Dedifferentiated amniotic fluid mesenchymal stem cell (primary cell): Measurements from ENCODE around the gene FAM120A.
A peak's percentile ranks its signal among the peaks of the same experiment; 100 is the strongest.
"Not testable (repeated sequence)": the region's sequence is repeated elsewhere in the genome, so short reads cannot be mapped to it uniquely, and the experiment has no call there.

Source experiments
- DNase-seq: peaks from one replicate; pipeline ENCODE4 v3.0.0-alpha.2; 2016; ENCODE audit errors: extremely low spot score

The FAM120A gene, protein sequence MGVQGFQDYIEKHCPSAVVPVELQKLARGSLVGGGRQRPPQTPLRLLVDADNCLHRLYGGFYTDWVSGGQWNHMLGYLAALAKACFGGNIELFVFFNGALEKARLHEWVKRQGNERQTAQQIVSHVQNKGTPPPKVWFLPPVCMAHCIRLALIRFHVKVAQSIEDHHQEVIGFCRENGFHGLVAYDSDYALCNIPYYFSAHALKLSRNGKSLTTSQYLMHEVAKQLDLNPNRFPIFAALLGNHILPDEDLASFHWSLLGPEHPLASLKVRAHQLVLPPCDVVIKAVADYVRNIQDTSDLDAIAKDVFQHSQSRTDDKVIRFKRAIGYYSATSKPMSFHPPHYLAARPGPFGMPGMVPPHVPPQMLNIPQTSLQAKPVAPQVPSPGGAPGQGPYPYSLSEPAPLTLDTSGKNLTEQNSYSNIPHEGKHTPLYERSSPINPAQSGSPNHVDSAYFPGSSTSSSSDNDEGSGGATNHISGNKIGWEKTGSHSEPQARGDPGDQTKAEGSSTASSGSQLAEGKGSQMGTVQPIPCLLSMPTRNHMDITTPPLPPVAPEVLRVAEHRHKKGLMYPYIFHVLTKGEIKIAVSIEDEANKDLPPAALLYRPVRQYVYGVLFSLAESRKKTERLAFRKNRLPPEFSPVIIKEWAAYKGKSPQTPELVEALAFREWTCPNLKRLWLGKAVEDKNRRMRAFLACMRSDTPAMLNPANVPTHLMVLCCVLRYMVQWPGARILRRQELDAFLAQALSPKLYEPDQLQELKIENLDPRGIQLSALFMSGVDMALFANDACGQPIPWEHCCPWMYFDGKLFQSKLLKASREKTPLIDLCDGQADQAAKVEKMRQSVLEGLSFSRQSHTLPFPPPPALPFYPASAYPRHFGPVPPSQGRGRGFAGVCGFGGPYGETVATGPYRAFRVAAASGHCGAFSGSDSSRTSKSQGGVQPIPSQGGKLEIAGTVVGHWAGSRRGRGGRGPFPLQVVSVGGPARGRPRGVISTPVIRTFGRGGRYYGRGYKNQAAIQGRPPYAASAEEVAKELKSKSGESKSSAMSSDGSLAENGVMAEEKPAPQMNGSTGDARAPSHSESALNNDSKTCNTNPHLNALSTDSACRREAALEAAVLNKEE

GRCh38 chr9:93450945-93451815 is at the start of gene FAM120A:
FAM120A (plus strand) TSS chr9:93451685; CDS start chr9:93451916, 231 bp downstream.
- DNase-seq, result peak; percentile 71

GRCh38 chr9:93406371-93406770 is 45.1 kb upstream of the FAM120A start:
- no peak for DNase-seq

GRCh38 chr9:93413530-93413929 is 38.0 kb upstream of the FAM120A start:
- DNase-seq, result no peak

- no peak for DNase-seq
Observed at GRCh38 chr9:93415176-93415690, 36.3 kb upstream of the FAM120A start.

GRCh38 chr9:93416530-93417235 is 34.8 kb upstream of the FAM120A start:
- no peak for DNase-seq

DNA sequence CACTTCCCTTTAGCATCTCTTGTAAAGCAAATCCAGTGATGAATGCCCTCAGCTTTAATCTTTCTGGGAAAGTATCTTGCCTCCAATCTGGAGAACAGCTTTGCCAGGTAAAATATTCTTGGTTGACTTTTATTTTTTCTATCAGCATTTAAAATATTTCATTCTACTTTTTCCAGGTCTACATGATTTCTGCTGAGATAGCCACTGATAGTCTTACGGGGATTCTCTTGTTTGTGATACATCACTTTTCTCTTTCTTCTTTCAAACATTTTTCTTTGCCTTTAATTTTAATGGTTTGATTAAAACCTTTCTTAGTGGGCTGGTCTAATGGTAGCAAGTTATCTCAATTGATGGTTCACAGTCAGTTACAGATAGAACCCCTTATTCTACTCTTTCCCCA is 33.9 kb upstream of the FAM120A start:
- no peak for DNase-seq

- DNase-seq, result no peak
Observed at GRCh38 chr9:93419023-93419422, 32.5 kb upstream of the FAM120A start.

DNA sequence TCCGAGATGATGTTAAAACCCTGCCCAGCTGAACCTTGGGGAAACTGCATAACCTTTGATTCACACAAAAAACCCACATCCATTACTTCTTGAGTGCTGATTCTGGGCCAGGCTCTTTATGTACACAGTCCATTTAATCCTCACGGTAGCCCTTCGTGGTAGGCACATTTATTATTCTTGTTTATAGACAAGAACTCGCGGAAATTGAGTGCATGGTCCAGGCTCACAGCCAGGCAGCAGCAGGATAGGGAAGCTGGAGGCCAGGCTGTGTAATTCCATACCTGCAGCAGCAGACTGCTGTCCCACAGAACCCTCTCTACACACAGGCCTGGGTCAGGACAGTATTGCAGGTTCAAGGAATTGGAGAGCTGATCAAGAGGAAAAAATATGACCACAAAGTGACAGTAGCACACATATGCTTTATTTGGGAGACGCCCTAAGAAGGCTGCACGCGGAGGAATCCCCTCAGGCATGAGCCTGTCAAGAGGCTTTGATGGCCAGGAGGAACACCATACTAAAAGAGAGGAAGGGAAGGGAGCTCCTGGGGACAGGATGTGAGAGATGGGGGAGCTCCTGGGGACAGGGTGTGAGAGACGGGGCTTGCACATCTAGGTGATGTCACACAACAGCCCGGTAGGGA is 28.4 kb upstream of the FAM120A start:
- no peak for DNase-seq

DNA sequence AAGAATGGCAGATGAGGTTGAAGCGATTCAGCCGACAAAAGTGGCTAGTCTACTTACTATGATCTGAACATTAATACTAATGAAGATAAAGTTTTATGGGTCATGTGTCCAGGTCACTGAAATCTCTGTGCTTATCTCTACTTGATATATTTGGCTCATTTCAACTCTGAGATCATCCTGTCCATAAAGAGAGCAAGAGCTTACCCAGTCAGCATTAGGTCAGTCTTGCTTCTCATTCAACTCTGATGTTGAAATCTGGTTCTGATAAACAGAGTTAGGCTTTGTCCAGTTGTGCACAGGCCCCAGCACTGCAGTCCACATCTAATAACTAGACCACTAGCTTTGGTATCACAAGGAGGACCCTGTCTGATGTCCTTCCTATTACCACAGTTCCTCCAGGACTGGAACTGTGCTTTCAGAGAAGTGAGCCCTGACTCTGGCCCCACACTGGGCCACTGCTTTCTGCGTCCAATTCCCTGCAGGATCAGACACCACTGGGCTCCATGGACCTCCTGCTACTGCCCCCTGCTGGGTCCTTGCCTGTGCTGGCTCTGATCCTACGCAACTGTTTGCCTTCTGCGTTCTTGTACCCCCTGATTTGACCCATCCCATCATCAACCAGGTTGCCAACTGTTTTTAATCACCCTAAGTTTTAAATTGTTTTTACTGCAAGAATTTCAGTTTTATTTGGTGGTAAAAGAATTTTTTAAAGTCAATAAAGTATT is 23.7 kb upstream of the FAM120A start:
- no peak for DNase-seq

DNA sequence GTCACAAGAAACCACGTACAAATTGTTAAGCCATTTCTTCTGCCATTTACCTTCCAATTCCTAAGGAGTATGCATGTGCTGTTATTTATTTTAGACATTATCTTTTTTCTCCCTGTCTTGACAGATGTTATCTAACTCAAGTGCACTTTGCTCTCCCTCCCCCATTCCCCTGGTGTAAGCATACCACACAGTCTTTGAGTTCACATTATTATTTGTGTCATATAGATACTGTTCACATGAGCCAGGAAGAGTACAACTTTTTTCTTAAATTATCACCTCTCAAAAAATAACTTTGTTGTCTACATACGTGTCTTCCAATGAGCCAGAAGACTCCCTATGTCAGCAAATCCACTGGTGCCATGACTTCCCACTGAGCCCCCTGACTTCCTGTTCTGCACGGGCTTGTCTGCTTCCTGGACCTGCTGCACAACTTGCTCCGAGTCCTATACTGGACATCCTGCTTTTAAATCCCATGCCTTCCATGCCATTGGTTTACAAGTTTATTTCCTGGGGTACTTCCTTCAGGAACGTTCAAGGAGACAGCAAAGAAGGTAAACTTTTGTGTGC is 19.9 kb upstream of the FAM120A start:
- no peak for DNase-seq

DNA sequence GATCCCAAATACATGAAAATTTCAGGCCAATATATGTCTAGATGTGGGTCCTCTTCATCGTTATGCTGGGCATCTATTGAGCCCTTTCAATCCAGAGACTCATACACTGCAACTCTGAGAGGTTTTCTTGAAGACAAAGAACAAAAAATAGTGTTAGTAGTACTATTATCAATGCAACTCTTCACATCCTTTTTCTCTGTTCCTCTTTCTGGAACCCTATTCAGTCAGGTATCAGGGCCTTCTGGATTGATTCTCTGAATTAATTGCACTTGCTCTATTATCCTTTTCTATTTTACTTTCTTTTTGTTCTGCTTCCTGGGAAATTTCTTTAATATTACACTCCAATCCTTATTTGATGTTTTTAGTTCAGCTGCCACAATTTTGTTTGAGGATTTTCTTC is 18.5 kb upstream of the FAM120A start:
- DNase-seq, result no peak

DNA sequence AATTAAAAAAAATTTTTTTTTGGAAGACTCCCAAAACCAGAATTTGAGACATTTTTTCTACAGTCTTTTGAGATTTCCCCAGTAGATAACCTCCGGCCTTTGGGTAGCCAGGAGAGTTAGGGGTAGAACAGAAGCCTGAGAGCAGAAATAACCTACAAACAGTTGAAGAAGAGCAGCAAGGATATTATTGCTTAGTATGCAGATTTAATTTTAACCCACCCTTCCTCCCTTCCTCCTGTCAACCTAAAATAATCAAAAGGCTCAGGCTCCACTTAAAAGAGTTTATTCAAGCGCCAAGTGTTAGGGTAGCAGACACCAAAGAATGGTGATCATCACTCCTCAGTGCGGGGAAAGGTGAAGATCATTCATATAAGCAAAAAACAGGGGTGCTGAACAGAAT is 17.4 kb upstream of the FAM120A start:
- no peak for DNase-seq

GRCh38 chr9:93435386-93435785 is 16.1 kb upstream of the FAM120A start:
- no peak for DNase-seq

DNA sequence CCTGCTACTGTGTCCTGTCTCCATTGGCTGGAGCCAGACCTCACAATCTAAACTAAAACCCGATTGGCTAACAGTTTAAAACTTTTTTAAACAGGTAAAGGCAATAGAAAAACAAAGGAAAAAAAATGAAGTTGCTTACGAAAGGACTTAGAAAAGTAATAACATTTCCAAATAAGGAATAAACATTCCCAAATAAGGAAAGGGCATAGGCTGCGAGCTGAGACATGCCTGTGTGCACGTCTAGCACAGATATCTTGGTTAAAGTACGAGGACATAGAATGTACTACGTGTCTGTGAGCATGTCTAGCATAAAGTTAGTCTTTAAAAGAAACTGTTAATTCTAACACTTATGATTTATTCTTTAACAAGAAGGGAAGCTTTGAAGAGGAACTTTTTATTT is 15.3 kb upstream of the FAM120A start:
- DNase-seq, result no peak

DNA sequence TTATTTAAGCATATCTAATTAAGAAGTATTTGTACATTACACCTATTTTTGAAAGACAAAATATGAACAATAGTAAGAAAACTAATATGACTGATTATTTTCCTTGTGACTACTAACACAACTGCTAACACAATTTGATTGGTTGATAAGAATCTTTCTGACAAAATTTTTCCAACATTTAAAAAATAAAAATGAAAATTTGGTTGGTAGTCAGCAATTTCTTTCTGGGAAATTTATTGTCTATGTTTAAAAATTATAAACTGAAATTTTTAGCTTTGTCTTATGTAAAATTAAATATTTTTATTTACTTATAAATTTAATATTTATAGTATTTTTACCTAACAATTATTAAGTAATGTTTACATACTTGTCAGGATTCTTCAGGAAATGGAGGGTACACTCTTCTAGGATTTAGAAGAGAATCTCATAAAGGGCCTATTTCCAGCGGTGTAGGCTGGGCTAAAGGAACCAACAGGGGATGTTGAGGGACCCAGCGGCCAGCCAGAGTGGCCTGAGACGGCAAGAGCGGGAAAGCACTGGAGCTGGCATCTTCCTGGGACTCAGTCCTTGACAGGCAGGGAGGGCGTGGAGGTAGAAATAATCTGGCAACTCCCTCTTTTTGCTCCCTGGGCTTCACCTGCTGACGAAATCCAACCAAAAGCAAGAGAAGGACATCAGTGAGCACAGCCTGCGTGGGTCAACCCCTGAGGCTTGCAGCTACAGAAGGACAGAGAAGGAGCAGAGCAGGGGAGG is 14.7 kb upstream of the FAM120A start:
- no peak for DNase-seq

DNA sequence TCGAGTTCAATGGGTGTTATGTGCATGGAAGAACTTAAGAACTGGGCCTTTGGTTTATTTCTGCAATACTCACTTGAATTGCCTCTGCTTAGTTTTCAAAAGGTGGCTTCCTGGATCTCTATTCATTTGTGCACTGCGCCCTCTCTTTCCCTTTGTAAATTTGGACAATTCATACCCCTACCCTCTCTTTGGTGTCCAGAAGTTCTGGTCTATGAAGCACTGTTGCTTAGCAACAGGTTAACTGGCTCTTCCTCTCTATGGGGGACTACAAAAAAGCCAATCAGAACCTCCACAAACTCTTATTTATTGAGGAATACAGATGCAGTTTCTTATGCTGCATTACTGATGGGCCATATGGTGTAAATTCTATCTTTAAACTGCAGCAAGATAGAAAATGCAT is 13.5 kb upstream of the FAM120A start:
- DNase-seq, result no peak

GRCh38 chr9:93439301-93439700 is 12.2 kb upstream of the FAM120A start:
- DNase-seq, result not testable (repeated sequence)

DNA sequence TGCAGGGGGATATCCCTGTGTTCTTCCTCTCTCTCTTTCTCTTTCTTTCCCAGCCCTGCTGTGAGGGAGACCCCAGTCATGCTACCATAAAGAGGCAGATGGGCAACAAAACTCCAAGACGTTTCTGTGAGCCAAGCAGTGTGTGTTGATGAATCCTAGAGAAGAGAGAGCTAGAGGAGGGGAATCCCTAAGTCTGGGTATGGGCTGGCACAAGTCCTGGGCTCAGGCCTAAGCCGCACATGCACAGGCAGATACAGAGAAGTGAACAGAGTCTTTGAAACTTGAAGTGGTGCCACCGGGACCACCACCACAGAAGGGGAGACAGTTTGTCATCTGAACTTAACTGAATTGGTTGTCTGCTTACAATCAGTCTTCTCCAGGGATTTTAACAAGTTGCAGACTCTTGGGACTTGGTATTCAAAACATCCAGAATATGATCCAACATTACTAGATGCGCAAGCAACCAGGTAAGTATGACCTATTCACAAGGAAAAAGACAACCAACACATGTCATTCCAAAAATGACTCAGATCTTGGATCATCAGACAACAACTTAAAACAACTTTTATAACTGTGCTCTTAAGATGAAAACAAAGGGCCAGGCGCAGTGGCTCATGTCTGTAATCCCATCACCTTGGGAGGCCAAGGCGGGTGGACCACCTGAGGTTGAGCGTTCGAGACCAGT is 10.4 kb upstream of the FAM120A start:
- no peak for DNase-seq
